HG03469 (cell line): Measurements from ENCODE around the gene PRR35.
"Not testable (repeated sequence)": the region's sequence is repeated elsewhere in the genome, so short reads cannot be mapped to it uniquely, and the experiment has no call there.

Experiments
- ATAC-seq: cut with Tn5 transposase; IDR thresholded peaks from one replicate; pipeline ENCODE4 v1.9.1; 2021; ENCODE audit warnings: mild to moderate bottlenecking, moderate library complexity, moderate number of reproducible peaks; ENCODE audit not compliant: unreplicated experiment

Gene PRR35

DNA sequence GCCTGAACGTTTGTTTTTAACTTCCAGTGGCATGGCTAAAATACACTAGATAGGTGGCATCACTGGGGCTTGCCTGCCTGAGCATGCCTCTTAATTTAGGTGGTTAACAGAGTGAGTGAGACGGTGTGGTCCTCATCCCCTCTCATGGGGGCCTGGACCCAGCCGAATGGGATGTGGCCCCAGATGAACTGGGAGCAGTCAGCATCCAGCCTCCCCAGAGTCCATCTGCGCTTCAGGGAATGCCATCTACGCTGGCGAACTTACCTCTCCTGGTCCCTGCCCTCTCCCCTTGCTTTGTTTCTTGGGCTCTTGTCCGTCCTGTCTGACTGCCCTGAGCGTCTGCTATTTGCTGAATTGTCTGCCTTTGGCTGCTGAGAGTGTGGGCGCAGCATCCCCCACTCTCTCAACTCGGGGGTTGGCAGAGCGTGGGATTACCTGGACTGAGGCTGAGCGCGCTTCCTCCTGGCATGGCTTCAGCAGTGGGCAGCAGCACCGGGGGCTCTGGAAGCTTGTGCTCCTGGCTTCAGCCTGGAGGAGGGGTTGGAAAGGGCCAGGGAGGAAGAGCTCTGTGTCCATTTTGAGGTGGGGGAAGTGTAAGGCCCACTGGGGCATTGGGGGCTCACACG is 31.8 kb downstream of the PRR35 start:
- ATAC-seq: no peak

DNA sequence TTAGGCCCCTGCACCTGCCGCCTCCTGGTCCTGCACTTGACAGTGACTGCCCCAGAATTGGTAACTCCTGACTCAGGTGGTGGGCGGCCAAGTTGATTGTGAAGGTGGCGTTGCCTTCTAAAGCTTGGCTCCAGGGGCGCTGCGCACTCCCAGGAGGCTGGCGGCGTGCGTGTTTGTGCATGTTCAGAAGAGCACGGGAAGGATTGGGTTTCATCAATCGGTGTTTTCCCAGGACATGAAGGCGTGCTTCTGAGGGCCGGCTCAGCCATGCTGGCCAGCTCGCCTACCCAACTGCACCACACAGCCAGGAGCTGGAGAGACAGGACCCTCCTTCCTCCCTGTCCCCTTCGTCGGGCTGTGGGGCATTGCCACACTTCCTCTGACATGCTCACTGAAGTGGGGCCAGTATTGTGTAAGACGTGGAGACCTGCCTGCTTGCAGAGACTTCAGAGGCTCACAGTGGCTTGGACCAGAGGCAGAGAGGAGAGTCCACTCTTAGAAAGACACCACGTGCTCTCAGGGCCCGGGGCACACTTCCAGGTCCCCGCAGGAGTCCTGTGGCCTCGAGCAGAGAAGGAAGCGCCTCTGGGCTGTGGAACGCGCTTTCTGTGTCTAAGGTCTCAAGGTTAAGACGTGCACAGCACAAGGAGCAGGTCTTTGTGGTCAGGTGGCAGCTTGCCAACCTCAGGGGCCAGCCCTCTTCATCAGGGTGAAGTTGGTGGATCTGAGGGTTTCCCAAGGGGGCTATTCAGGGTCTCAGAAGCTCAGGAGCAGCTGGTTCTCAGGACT is 32.5 kb downstream of the PRR35 start:
- no peak for ATAC-seq

DNA sequence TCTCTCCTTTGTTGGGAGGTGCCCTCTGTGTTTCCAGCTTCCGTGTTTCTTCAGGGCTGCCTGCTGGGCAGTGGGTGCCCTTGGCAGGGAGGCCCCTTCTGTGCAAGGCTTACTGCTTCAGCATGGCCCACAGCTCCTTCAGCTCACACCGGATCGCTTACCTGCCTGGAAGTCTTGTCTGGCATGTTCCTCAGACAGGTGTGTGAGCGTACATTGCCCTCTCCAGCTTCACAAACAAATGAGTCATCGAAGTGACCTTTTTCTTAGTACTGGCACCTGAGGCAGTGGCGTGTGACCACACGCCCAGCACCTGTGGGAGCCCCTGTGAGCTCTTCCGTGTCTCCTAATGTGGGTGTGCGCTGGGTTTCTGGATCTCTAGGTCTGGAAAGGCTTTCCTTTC is 33.2 kb downstream of the PRR35 start:
- no peak for ATAC-seq

DNA sequence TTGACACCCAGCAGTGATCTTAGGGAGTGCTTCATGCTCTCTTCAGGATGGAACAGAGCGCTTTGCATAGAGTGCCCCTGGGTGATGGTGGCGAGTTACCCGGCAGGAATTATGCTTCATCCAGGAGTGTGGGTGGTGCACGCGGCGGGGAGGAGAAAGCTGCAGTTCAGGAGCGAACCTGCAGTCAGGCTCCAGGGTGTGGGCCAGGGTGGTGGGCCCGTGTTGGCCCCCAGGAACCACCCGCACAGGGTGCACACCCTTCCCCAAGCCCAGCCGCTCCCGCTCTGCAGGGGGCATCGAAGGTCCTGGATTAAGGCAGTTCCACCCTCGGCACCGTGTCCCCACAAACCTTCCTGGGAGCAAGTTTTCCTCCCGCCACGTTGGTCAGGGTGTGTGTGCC is 33.6 kb downstream of the PRR35 start:
- no peak for ATAC-seq

DNA sequence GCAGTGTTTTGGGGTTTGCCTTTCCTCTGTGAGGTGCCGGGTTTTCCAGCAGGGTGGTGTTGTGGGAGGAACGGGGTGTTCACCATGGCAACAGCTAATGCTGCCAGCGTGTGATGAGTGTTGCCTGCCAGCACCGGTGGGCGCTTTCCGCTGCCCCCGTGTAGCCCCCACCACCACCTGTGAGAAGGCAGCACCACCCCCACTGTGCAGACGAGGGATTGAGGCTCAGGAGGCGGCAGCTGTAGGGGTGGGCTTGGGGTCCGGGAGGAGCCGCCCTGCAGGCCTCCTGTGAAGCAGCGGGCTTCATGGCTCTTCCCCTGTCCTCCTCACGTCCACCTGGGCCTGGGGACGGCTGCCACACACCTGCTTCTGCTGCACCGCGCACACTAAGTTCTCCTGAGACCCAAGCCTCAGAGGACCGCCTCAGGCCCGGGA is 34.9 kb downstream of the PRR35 start:
- no peak for ATAC-seq

DNA sequence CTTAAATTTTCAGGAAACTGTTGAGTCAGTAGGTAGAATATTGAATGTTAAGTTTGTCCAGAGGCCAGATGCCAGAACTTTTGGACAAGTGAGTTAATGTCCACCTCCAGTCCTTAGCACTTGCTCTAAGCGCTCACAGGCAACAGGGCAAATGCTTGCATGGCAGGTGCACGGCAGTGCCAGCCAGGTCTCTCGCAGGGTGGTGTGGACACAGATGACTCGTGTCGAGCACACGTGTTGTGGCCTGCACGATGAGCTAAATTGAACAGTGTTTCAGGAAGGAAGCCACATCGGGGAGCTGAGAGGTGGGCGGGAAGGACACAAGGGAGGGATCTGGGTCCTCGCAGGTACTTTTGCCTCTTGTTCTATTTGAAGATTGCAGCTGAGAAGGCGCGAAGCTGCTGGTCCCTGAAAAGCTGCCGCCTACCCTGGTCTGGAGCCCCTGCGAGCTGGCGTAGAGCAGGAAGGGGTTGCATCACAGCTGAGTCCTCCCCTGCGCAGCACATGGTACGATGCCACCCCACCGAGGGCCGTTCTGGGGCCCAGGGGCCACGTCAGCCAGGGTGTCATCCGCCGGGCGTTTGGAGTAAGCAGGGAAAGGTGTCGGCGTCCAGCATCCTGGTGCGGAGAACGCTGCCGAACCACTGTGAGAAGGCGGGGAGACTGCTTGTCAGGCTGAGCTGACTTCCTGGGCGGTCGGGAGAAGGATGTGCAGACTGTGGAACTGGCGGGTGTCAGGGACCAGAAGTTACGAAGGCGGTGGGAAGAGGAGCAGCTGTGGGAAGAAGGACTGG is 35.9 kb downstream of the PRR35 start:
- ATAC-seq: no peak

DNA sequence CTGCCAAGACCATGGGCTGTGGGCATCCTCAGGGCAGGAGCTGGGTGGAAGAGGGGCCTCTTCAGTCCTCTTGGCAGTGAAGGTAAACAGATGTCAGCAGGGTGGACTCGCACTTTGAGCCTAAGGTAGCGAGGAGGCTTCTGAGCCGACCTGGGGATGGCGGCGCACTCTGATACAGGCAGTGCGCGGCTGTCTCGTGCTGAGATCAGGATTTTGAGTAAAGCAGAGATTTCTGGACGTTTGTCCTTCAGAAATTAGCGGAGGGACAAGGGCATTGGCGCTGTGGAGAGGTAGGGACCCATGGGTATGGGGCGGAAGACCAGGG is 36.5 kb downstream of the PRR35 start:
- no peak for ATAC-seq

DNA sequence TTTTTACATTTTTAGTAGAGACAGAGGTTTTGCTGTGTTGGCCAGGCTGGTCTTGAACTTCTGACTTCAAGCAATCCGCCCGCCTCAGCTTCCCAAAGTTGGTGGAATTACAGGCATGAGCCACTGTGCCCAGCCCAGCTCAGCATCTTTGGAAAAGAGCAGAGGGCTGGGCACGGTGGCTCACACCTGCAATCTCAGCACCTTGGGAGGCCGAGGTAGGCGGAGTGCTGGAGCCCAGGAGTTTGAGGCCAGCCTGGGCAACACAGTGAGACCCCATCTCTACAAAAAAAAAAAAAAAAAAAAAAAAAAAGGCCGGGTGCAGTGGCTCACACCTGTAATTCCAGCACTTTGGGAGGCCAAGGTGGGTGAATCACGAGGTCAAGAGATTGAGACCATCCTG is 37.5 kb downstream of the PRR35 start:
- not testable (repeated sequence) for ATAC-seq

DNA sequence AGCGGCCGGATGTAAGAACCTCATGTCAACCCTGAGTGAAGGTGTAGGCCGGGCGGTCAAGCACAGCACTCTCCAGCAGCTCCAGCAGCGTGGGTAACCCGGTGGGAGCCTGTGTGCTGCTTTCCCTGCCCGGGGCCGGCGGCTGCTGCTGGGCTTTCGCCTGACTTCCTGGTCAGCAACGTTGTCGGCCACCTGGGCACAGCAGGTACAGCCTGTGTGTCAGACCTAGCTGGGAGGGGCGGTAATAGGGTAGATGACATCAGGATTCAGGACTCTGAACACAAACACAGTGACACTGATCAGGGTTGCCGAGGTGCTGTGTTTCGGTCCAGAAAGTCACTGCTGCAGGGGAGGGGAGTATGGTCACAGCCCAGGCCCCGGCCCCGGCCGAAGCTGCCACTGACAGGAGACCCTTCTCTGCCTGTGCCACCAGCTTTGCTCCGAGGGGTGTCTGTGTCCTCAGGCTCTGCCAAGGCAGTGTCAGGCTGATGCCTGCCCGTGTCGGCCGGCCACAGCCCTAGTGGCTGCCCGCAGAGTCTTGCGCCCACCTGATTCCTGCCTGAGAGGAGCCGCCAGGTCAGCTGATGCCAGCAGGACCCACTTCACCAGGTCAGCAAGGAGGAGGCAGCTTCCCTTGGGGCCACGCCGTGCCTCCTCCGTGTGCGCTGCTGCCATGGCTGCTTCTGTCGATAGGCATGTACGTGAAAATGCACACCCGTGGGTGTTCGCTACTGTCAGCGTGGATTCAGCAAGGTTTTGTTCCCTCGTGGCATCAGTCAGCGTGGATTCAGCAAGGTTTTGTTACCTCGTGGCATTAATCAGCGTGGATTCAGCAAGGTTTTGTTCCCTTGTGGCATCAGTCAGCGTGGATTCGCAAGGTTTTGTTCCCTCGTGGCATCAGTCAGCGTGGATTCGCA is 38.9 kb downstream of the PRR35 start:
- ATAC-seq: no peak

DNA sequence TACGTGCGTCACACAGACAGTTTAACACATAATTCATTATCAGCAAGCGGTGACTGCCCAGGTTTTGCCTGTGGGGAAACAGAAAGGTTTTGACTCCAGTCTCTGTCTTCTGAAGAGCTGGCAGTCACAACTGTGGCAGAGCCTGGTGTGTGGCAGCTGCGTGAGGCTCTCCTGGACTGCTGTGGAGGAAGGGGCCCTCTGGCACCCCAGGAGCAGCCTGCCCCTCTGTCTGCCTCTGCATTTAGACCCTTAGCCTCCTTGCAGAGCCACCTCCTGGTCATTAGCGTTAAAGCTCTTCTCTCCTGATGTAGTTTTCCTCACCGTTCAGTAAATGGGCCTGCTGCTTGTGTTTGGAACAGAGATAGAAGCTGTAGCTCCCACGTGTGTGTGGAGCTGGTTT is 40.6 kb downstream of the PRR35 start:
- no peak for ATAC-seq

DNA sequence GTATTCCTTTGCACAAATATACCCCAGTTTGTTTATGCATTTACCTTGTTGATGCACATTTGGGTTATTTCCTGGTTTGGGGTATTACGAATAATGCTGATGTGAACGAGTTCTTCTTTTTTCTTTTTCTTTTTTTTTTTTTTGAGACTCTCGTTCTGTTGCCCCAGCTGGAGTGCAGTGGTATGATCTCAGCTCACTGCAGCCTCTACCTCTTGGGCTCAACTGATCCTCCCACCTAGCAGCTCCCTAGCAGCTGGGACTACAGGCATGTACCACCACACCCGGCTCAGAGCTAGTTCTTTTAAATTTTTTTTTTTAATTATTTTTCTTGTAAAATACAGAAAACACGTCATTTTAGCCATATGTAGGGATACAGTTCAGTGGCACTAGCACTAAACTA is 43.7 kb downstream of the PRR35 start:
- ATAC-seq: no peak

DNA sequence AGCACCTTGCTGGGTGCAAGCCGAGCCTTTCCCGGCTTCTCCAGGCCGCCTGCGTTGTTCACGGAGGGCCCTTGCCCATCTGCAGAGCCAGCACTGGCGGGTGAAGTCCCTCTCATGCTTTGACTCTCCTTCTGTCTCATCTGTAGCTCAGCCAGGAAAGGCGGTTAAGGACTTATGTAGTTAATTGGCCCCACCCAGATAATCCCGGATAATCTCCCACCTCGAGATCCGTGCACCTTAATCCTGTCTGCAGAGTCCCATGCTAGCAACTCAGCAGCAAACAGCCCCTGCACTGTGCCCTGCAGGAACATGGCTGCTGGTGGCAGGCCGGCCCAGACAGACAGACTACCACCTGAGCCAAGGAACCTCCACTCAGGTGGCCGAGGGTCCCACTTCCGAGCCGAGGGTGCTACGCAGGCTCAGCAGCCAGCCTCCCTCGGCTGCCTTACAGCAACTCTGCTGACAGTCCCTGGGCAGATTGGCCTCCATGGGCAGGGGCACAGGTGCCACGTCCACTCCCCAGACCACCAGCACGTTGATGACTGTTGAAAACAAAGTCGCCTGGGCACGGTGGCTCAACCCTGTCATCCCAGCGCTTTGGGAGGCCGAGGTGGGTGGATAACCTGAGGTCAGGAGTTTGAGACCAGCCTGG is 46.6 kb downstream of the PRR35 start:
- ATAC-seq: no peak

DNA sequence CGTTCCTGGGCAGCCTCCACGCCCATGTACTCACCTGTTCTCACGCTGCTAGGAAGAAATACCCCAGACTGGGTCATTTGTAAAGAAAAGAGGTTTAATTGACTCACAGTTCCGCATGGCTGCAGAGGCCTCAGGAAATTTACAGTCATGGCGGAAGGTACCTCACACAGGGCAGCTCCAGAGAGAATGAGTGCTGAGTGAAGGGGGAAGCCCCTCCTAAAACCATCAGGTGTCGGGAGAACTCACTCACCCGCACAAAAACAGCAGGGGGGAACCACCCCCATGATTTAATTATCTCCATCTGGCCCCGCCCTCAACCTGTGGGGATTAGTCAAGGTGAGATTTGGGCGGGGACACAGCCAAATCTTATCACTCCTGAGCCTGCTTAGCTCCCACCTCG is 47.8 kb downstream of the PRR35 start:
- no peak for ATAC-seq

DNA sequence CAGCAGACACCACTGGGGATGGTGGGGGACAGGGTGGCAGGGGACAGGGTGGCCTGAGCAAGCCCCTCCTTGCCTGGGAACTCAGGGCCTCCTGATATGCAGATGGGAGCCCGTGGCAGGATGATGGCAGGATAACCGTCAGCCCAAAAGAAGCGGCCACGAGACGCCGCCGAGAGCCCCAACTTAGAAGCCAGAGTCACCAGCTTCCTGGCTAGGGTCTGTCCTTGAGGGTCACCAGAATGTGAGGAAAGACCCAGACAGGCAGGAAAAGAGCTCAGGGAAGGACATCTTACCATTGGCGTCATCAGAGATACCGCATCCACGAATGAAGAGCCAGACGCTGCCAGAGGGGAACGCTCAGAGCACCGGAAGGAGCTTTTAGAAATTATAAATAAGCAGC is 49.1 kb downstream of the PRR35 start:
- no peak for ATAC-seq

DNA sequence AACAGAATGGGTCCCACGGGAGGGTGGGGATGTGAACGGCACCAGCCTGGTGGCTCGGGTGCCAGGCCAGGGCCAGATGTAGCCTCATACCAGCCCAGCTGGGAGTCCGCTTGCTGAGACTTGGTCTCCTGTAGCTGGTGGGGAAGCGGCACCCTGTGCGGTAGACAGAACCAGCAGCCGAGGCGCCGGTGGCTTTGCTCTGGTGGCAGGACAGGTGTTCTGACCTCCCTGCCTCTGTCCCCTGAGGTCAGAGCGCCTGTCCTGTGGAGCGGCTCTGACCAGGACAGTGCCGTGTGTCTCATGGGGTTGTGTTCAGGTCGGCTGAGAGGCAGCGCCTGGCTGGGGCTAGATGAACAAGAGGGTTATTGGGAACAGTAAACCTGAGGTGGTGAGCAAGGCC is 49.8 kb downstream of the PRR35 start:
- no peak for ATAC-seq

DNA sequence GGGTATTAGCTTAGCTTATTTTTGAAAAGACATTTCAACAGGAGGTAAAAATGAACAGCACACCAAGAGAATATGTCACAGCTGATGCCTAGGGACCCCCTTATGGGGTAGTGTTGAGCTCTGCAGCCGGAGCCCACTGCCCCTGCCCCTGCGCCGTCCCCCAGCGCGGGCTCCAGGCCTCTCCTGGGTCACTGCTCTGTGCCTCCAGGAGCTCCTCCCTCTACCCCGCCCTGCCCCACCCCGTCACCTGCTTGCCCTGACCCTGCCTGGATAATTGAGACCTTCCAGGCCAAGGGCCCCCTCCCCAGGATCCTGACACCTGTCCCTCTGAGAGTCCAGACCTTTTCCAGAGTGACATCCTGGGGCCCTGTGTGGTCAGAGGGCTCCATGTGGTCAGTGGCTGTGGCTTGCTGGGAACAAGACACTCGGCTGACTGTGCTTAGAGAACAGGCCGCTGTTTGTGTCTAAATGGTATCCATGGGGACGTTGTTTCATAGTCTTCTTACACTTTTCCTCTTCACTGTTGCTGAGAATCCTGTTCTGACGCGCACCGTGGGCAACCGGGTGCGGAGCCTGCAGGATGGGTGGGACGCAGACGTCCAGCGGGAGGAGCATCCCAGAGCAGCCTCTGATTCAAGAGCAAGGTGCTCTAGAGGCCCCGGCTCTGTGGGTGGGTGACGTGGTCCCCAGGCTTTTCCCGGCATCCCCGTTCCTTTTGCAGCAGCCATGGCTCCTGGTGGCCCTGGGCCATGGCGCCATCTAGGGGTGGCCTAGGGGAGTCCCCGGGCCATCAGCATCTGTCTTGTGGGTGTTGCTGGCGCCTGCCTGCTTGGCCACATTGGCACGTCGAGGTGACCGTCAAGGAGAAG is 50.6 kb downstream of the PRR35 start:
- ATAC-seq: no peak

DNA sequence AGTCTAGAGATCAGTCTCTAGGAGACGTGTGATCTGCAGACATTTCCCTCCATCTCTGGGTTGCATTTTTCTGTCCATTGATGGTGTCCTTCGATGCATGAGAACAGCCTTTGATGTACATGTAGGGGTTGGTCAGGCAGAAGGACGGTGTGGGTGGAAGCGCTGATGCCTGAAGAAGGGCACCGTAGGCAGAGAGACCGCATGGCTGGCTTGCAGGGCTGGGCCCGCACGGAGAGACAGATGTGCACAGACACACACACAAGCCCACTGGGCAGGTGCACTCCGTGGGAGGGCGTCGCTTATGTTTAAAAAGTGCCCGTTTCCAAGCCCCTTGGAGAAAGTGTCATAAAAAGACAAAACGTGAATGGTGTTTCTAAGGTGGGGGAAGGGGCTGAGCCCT is 54.9 kb downstream of the PRR35 start:
- ATAC-seq: no peak
